ENCODE data around the gene AQR.

DNA sequence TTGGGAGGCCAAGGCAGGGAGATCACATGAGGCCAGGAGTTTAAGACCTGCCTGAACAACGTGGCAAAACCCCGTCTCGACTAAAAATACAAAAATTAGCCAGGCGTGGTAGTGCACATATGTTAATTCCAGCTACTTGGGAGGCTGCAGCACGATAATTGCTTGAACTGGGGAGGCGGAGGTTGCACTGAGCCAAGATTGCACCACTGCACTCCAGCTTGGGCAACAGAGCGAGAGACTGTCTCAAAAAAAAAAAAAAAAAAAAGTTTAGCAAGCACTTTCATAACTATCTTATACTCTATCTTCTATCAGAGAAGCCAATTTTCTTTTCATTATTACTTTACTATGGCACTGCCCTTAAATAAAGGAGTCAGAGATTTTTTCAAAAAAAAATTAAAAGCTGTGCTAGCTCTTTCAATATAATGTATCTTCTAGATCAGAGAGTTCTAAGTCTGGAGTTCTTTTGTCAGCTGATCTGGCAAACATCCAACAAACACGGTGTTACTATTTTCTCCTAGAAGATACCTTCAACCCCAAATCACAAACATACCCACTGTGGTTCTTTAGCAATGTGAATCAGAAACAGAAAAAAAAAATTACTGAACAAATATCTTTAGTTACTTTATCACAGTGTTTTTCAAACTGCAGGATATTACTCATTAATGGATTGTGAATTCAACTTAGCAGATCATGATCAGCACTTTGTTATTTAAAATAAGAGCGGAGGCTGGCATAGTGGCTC is 15.5 kb upstream of the AQR start:
- TF ChIP-seq POLR2A (IDR thresholded peaks at IDR 0.05; ENCODE audit: low read length) (no peak), GATA1 (IDR thresholded peaks at IDR 0.05; ENCODE audit: low read depth, low read length) (no peak)

Measured in erythroblast (primary cell).